HG03342 (cell line): Measurements from ENCODE around the gene PKIG.

Experiments
- ATAC-seq: cut with Tn5 transposase; IDR thresholded peaks from one replicate; pipeline ENCODE4 v1.9.1; 2021; ENCODE audit warnings: mild to moderate bottlenecking, moderate library complexity; ENCODE audit not compliant: unreplicated experiment

PKIG gene

DNA sequence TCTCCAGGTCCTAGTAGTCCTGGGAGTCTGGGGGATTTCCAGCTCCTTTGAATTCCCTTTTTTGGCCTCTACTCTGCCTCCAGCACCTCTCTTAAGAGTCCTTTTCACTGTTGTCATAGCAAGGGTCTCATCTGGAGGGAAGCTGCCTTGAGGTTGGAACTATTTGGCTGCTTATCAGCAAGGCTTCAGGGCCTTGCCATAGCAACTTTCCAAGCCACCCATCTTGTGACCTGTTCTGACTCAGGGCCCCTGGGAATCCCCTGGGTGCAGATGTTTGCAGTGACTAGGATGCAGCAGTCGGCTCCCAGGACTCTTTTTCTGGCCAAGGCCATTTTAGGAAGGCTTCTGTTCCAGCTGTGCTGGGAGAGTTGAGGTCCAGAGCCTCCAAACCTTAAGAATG, 12.4 kb downstream of the PKIG start:
- ATAC-seq, result no peak

GRCh38 chr20:44596010-44596409, 13.6 kb downstream of the PKIG start:
- ATAC-seq, result no peak

GRCh38 chr20:44596876-44597275, 14.5 kb downstream of the PKIG start:
- ATAC-seq, result no peak

DNA sequence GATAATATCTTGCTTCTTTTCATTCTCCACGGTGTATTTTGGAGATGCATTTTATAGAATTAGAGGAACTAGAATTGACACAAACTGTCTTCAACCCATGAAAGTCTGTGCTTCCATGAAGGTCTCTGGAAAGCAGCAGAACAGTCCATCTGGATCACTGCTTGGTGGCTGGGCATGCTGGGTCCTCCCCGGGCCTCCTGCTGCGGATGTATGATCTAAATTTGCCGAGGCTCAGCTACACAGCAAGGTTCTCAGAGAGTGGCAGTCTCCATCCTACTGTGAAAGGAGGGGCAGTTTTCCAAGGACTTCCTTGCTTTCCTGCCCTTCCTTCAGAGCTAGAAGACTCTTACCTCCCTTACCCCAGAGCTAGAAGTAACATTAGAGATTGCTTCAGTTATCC, 15.1 kb downstream of the PKIG start:
- ATAC-seq, result no peak

DNA sequence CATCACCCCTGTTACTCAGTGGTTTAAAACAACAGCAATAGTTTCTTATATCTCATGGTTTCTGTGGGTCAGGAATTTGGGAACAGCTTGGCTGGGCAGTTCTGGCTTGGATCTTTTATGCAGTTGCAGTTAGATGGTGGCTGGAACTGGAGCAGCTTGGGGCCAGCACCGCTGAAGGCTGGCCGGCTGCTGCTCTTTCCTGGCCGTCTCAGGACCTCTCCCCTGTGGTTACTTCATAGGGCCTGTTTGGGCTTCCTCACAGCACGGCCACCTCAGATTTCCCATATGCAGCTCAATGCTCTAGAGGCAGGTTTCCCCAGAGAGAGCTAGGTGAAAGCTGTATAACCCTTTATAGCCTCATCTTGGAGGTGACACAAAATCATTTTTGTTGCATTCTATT, 15.6 kb downstream of the PKIG start:
- ATAC-seq, result no peak

GRCh38 chr20:44598423-44599305, 16.3 kb downstream of the PKIG start:
- ATAC-seq, result no peak

- no peak for ATAC-seq
Observed at GRCh38 chr20:44599715-44600114, 17.3 kb downstream of the PKIG start.

- no peak for ATAC-seq
Observed at GRCh38 chr20:44600301-44600700, 17.9 kb downstream of the PKIG start.

DNA sequence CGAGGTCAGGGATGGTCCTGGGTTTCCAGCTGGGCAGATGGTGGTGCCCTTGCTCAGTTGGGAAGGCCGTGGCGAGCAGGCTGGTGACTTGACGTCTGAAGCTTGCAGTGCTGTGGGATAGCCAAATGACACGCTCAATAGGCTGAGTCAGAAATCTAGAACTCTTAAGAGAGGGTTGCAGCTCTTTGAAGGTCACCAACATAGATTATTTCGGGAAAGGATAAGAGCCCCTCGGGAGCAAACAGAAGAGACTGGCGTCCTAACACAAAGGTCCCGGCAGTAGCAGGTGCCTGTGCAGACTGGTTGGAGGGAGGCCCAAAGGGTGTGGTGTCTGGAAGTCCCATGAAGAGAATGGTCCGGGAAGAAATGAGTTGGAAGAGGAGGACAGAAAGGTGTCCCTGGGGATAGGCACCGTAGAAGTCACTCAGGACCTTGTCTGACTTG, 18.4 kb downstream of the PKIG start:
- no peak for ATAC-seq

DNA sequence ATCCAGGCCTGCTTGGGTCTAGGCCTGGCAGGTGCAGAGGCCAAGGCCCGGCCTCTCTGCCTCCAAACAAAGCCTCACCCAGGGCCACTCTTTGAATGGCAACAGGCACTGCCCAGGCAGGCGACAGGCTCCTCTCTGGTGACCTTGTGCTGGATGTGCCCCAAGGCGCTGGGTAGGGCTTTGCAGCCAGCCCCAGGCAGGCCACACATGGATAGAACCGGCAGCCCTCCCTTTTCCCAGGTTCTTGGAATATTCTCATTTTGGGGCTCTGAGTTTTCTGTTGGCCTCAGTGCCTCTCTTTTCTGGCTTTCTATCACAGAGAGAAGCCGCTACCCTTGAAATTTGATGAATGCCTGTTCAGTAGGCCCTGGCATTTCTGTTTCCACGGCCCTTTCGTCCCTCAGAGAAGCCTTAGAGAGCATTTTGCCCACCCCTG, 18.9 kb downstream of the PKIG start:
- no peak for ATAC-seq

- no peak for ATAC-seq
Observed at GRCh38 chr20:44601801-44602204, 19.4 kb downstream of the PKIG start.

DNA sequence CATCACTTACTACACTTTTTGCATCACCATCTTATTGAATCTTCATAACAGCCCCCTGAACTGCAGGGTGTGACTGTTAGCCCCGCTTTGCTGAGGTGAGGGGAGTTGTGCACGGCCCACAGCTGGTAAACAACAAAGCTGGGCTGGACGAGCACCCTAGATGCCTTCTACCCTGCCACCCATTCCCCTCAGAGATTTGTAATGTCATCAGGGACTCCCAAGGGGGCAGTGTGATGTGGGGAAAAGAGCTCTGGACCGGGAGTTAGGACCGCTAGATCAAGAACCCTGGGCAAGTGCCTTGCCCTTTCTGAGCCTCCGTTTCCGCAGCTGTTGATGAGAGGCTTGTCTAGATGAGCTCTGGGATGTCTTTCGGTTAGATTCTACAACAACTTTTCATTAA, 20.9 kb downstream of the PKIG start:
- no peak for ATAC-seq

- no peak for ATAC-seq
Observed at GRCh38 chr20:44606725-44607441, 24.5 kb downstream of the PKIG start.

DNA sequence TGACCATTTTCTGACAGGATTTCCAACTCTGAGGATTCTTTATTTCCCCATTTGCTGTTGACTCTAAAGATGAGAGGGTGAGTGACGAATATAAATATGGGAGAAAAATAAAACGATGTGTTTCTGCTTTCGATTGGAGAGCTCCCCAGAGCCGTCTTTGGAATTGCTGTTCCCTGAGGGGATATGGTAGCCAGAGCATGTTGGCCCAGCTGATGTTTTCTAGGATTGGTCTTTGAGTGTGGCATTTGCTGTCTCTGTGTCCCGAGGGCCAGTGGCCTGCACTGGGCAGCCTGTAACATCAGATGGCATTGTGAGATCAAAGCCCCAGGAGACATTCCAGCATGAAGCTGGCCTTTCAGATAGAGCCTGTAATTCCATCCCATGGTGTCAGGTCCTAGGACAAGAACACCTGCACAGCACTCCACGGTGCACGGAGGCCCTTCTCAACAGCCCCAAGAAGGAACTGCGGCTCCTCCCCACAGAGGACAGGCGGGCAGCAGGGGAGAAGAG, 26.7 kb downstream of the PKIG start:
- no peak for ATAC-seq

GRCh38 chr20:44609516-44610312, 27.3 kb downstream of the PKIG start:
- ATAC-seq, result peak; percentile 85

- no peak for ATAC-seq
Observed at GRCh38 chr20:44610313-44610962, 28.1 kb downstream of the PKIG start.

GRCh38 chr20:44613575-44613974, 31.2 kb downstream of the PKIG start:
- ATAC-seq, result no peak

DNA sequence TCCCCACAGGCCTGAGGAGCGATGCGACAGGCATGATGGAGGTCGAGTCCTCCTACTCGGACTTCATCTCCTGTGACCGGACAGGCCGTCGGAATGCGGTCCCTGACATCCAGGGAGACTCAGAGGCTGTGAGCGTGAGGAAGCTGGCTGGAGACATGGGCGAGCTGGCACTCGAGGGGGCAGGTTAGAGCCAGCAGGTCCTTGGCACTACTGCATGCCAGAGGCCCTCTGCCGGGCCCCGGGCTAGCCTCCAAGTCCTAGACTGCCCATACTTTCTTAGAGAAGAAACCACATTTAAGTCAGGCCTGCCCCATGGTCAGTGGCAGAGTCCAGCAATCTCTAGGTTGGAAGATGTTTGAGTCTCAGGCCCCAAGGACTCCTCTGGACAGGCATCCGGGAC, 32.1 kb downstream of the PKIG start:
- no peak for ATAC-seq

DNA sequence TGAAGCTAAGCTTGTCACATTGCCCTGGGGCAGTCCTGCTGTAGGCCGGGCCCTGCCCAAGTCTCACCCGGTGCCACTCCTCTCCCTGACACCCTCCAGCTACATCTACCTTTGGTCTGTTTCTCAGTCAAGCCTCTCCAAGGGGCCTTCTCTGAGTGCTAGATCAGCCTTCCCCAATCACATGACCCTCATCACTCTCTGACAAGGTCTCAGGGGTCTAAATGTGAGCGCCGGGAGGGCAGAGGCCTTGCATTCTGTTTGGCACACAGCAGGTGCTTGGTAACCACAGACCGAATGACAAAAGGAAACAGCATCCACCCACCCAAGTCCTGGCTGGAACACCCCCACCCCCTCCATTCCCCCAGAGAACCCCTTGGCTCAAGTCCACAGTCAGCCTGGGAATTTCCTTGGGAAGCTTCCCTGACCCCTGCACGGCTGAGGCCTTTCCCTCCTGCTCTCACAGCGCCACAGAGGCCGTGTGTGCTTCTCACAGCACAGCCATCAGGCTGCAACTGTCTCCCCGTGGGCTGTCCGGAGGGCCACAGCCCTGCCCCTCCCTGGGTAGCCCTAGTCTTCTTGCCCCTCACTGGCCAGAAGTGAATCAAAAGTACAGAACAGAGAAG, 32.9 kb downstream of the PKIG start:
- no peak for ATAC-seq
